Measurements from ENCODE around the gene RALA.

DNA sequence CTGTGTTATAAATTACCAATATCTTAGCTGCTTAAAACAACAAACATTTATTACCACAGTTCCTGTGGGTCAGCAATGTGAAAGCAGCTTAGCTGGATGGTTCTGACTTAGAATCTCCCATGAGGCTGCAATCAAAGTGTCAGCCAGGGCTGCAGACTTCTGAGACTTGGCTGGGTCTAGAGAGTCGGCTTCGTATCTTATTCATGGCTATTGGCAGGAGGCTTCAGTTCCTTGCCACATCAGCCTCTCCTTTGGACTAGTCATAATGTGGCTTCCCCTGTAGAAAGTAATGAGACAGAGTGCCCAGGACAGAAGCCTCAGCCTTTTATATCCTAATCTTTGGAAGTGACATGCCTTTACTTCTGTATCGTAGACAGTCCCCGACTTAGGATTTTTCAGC, 27.3 kb downstream of the RALA start:
- no peak for TF ChIP-seq TARDBP (IDR thresholded peaks at IDR 0.05)
- TF ChIP-seq FOXK2 (IDR thresholded peaks at IDR 0.05): no peak
- TF ChIP-seq ELF4 (IDR thresholded peaks at IDR 0.05): no peak
- no peak for TF ChIP-seq CTBP1 (IDR thresholded peaks at IDR 0.05; ENCODE audit: borderline replicate concordance)
- TF ChIP-seq SUZ12 (IDR thresholded peaks at IDR 0.05): no peak
- TF ChIP-seq L3MBTL2 (conservative IDR thresholded peaks at IDR 0.05): no peak
- TF ChIP-seq LEF1 (IDR thresholded peaks at IDR 0.05; ENCODE audit: borderline replicate concordance): no peak
- no peak for TF ChIP-seq HDGF (IDR thresholded peaks at IDR 0.05; ENCODE audit: borderline replicate concordance)
- TF ChIP-seq NFRKB (IDR thresholded peaks at IDR 0.05): no peak
- TF ChIP-seq FOXA1 (IDR thresholded peaks at IDR 0.05): no peak

All from HEK293T (cell line).